Fibroblast of lung (primary cell): ENCODE data around the gene GFER. TPM values are rescaled to one million over a fixed set of nuclear protein-coding genes. Genes with fewer than 3 reads are reported as not detected.

Source experiments
- DNase-seq, 2 donors: peaks; one replicate each; pipeline versions ENCODE4 v3.0.0 to v3.0.0-alpha.2; 2010; ENCODE audit warnings: low read depth in 2 of 2
- H2AFZ ChIP-seq: 2 replicates; pipeline ENCODE4 v1.5.1; 2012; ENCODE audit warnings: low read length, control low read depth, inconsistent platforms
- H3K27ac ChIP-seq: 2 replicates; pipeline ENCODE4 v1.5.1; 2011; ENCODE audit warnings: low read length, control low read depth; ENCODE audit not compliant: insufficient read depth
- H3K27me3 ChIP-seq: 2 replicates; pipeline ENCODE4 v1.5.1; 2011; ENCODE audit warnings: mild to moderate bottlenecking, low read length; ENCODE audit not compliant: control insufficient read depth, insufficient read depth
- H3K36me3 ChIP-seq: 2 replicates; pipeline ENCODE4 v1.5.1; 2011; ENCODE audit warnings: low read length; ENCODE audit not compliant: control insufficient read depth, insufficient read depth
- H3K4me1 ChIP-seq: 2 replicates; pipeline ENCODE4 v1.5.1; 2011; ENCODE audit warnings: low read length; ENCODE audit not compliant: control insufficient read depth, insufficient read depth; ENCODE audit errors: extremely low read depth
- H3K4me2 ChIP-seq: 2 replicates; pipeline ENCODE4 v1.5.1; 2011; ENCODE audit warnings: low read length, control low read depth; ENCODE audit not compliant: insufficient read depth; ENCODE audit errors: extremely low read depth
- H3K4me3 ChIP-seq, 4 experiments: fragments of 200-600 bp in 1 of 4; sonication (generic) in 1 of 4; replicated peaks in 1 of 4; 2 replicates each; pipeline ENCODE4 v1.5.1; 2011 to 2016; ENCODE audit warnings: low read length in 4 of 4, low read depth in 3 of 4, mild to moderate bottlenecking in 3 of 4, control low read depth in 2 of 4, inconsistent platforms in 1 of 4, mixed read lengths in 1 of 4; ENCODE audit not compliant: insufficient read depth in 1 of 4; ENCODE audit errors: control extremely low read depth in 1 of 4
- H3K79me2 ChIP-seq: 2 replicates; pipeline ENCODE4 v1.5.1; 2012; ENCODE audit warnings: mild to moderate bottlenecking, low read length, inconsistent platforms; ENCODE audit not compliant: control insufficient read depth, insufficient read depth
- H3K9ac ChIP-seq: 2 replicates; pipeline ENCODE4 v1.5.1; 2011; ENCODE audit warnings: mild to moderate bottlenecking, low read length, control low read depth; ENCODE audit not compliant: insufficient read depth
- H3K9me3 ChIP-seq: 2 replicates; pipeline ENCODE4 v1.5.1; 2012; ENCODE audit warnings: low read depth, low read length; ENCODE audit not compliant: control insufficient read depth, insufficient read depth
- H4K20me1 ChIP-seq: 2 replicates; pipeline ENCODE4 v1.5.1; 2011; ENCODE audit warnings: low read length; ENCODE audit not compliant: control insufficient read depth, insufficient read depth; ENCODE audit errors: extremely low read depth
- CTCF ChIP-seq, 2 donors: IDR thresholded peaks in 1 of 2; conservative IDR thresholded peaks in 1 of 2; 1 replicate in 1 of 2; 2 replicates in 1 of 2; pipeline ENCODE4 v1.5.1; 2011 to 2012; ENCODE audit warnings: low read length in 2 of 2, control low read depth in 1 of 2, inconsistent platforms in 1 of 2, low read depth in 1 of 2, mild to moderate bottlenecking in 1 of 2
- EZH2 ChIP-seq: IDR thresholded peaks from 2 replicates; pipeline ENCODE4 v1.5.1; 2012; ENCODE audit warnings: low read length, control low read depth, mild to moderate bottlenecking; ENCODE audit errors: missing control alignments
- polyA plus RNA-seq, 2 donors: library from polyadenylated mRNA; depleted of rRNA in 1 of 2; stranded (reverse) in 1 of 2; unstranded in 1 of 2; fragments of >200 nt; gene quantifications; 2 replicates each; pipeline ENCODE4 v1.2.1, GENCODE V29; 2011 to 2012; ENCODE audit warnings: missing spikeins in 1 of 2
- total RNA-seq: library from RNA; depleted of rRNA; stranded (reverse); fragments of >200 nt; gene quantifications from 2 replicates; pipeline ENCODE4 v1.2.1, GENCODE V29; 2014

Gene GFER
- total and polyA plus RNA-seq, 2 donors (not counting 1 experiment from before 2014, with no cell fraction given), result 7.5 to 13.2 TPM

GRCh38 chr16:2019518-2019920, 35.5 kb downstream of the GFER start, which contains the start of gene NPW:
NPW (plus strand) TSS chr16:2019785.
- no peaks in the 10 kb centered on the region for H3K36me3 ChIP-seq
- no peaks in the 10 kb centered on the region for H3K9me3 ChIP-seq
- TF ChIP-seq EZH2, result peak; percentile 25
- no peak for TF ChIP-seq CTCF (conservative IDR thresholded peaks at IDR 0.05 in 1 of 2, IDR thresholded peaks at IDR 0.05 in 1 of 2; ENCODE audit: low read depth in 1 of 2, low read length in 2 of 2)
- H3K4me3 ChIP-seq, result no peak within 1 kb of the TSS
- no peaks in the 10 kb centered on the region for H4K20me1 ChIP-seq
- no peak for DNase-seq
- no peaks in the 10 kb centered on the region for H3K79me2 ChIP-seq
- no peak within 1 kb of the TSS for H3K27ac ChIP-seq
- peaks cover 8% of the 10 kb centered on the region for H3K27me3 ChIP-seq
- no peak within 1 kb of the TSS for H3K9ac ChIP-seq
- H3K4me1 ChIP-seq, result peaks cover 12% of the 10 kb centered on the region
- H2AFZ ChIP-seq, result no peak within 1 kb of the TSS
- H3K4me2 ChIP-seq, result peak within 1 kb of the TSS; percentile 25

GRCh38 chr16:2019921-2020831, 36.2 kb downstream of the GFER start:
- no peaks in the 10 kb centered on the region for H3K36me3 ChIP-seq
- peaks cover 8% of the 10 kb centered on the region for H3K27me3 ChIP-seq
- TF ChIP-seq EZH2 (peak; percentile 42), CTCF (conservative IDR thresholded peaks at IDR 0.05 in 1 of 2, IDR thresholded peaks at IDR 0.05 in 1 of 2; ENCODE audit: low read depth in 1 of 2, low read length in 2 of 2) (no peak)
- H2AFZ ChIP-seq, result no peak overlapping the region
- DNase-seq, result no peak
- H3K27ac ChIP-seq, result no peak overlapping the region
- H3K4me1 ChIP-seq, result peaks cover 12% of the 10 kb centered on the region
- peak overlapping the region; percentile 25 for H3K4me2 ChIP-seq
- no peak overlapping the region for H3K9ac ChIP-seq
- no peaks in the 10 kb centered on the region for H4K20me1 ChIP-seq
- no peaks in the 10 kb centered on the region for H3K9me3 ChIP-seq
- H3K79me2 ChIP-seq, result no peaks in the 10 kb centered on the region
- H3K4me3 ChIP-seq, result no peak overlapping the region

GRCh38 chr16:2022723-2023091, 38.7 kb downstream of the GFER start:
- Histone ChIP-seq H3K4me2 (peak overlapping the region; percentile 75), H3K79me2 (peaks cover 4% of the 10 kb centered on the region), H3K9ac (no peak overlapping the region), H3K36me3 (no peaks in the 10 kb centered on the region), H3K9me3 (no peaks in the 10 kb centered on the region), H4K20me1 (no peaks in the 10 kb centered on the region), H3K27ac (no peak overlapping the region), H3K4me1 (peaks cover 18% of the 10 kb centered on the region), H3K4me3 (peak overlapping the region in 2 of 4 experiments; percentile 21 to 44), H3K27me3 (peaks cover 8% of the 10 kb centered on the region), H2AFZ (peak overlapping the region; percentile 62)
- peak; percentile 55 to 68 for DNase-seq
- TF ChIP-seq CTCF (conservative IDR thresholded peaks at IDR 0.05 in 1 of 2, IDR thresholded peaks at IDR 0.05 in 1 of 2; ENCODE audit: low read depth in 1 of 2, low read length in 2 of 2), result no peak
- TF ChIP-seq EZH2, result no peak
